ENCODE measurements around the gene TUT1.
"Not testable (repeated sequence)": the region's sequence is repeated elsewhere in the genome, so short reads cannot be mapped to it uniquely, and the experiment has no call there.

The TUT1 gene

DNA sequence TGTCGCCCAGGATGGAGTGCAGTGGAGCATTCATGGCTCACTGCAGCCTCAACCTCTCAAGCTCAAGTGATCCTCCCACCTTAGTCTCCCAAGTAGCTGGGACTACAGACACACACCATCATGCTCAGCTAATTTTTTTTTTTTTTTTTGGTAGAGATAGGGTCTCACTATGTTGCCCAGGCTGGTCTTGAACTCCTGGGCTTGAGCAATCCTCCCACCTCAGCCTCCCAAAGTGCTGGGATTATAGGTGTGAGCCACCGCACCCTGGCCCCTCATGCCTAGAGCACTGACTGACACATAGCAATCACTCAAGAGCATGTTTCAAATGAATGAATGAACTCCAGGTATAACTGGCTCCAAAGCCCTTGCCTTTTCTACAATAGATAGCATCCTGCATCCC lies 40.8 kb downstream of the TUT1 start:
- H3K4me1 ChIP-seq (ENCODE audit: insufficient read depth, low read length) = peaks cover 64% of the 10 kb centered on the region
- H3K27ac ChIP-seq (ENCODE audit: low read depth, low read length) = peak overlapping the region; percentile 3

DNA sequence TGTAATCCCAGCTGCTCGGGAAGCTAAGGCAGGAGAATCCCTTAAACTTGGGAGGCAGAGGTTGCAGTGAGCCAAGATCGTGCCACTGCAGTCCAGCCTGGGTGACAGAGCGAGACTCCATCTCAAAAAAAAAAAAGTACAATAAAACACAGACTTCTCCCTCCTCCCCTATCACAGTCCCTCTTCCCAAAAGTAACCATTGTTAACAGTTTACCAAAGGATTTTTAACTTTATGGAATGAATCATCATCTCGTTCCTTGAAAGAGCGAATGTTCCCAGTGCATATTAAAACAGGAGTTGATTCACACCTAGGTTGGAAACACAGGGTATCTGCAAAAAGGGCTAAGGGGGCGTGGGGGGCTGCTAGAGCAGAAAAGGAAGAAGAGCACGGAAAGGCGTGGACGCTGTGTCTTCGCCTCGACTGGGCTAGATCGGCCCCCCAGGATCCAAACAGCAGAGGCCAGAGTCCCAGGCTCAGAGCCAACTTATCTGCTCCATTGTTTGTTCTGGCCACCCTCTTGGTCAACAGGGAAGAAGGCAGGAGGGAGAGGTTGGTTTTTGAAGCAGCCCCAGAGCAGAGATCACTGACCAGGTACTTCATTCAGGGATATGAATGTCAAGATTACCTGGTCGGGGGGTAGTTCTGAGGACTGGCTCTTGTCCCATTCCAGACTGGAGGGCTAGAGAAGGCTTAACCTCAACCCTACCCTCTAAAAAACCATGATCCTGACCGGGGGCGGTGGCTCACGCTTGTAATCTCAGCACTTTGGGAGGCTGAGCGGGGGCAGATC lies 42.6 kb downstream of the TUT1 start:
- Histone ChIP-seq H3K36me3 (ENCODE audit: insufficient read depth, low read length) (no peaks in the 10 kb centered on the region), H3K27ac (ENCODE audit: low read depth, low read length) (peak overlapping the region; percentile 6), H3K9me3 (ENCODE audit: low read length) (no peaks in the 10 kb centered on the region), H3K9ac (ENCODE audit: low read length) (no peak overlapping the region), H3K4me3 (ENCODE audit: low read depth in 1 of 2, low read length in 2 of 2) (peak overlapping the region in 1 of 2 donors; percentile 99), H3K4me1 (ENCODE audit: insufficient read depth, low read length) (peaks cover 47% of the 10 kb centered on the region), H3K27me3 (ENCODE audit: control insufficient read depth in 1 of 2, insufficient read depth in 2 of 2, low read length in 2 of 2) (no peaks in the 10 kb centered on the region)

More for the DNA sequence above, 40.8 kb downstream of the TUT1 start:
- not testable (repeated sequence) for H3K36me3 ChIP-seq (ENCODE audit: insufficient read depth, low read length); H3K9me3 ChIP-seq (ENCODE audit: low read length); H3K27me3 ChIP-seq (ENCODE audit: control insufficient read depth in 1 of 2, insufficient read depth in 2 of 2, low read length in 2 of 2); H3K4me3 ChIP-seq (ENCODE audit: low read depth in 1 of 2, low read length in 2 of 2); H3K9ac ChIP-seq (ENCODE audit: low read length)

DNA sequence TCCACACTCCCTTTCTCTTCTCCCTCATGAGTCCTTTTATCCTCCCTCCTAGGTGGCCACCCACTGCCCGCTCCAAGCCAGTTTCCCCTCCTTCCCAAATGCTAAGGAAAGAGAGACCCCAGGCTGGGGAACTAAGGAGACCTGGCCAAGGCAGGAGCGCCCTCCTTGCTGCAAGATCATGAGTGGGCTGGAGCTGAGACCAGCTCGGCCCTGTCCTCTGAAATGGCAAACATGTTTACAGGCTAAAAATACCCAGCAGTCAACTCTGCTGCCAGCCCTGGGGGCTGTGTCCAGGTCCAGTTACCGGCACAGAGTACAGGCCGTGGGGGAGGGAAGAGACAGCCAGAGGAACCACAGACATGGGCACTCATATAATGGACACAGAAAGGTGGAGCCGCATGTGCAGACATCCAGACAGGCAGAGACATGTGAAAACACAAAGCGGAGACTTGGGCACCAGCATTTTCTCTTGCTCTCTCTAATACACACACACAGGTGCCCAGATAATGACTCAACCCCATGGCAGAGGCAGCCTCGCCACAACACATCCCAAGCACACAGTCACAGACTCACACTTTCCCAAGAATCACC lies 43.5 kb downstream of the TUT1 start:
- Histone ChIP-seq H3K36me3 (ENCODE audit: insufficient read depth, low read length) (no peaks in the 10 kb centered on the region), H3K4me3 (ENCODE audit: low read depth in 1 of 2, low read length in 2 of 2) (peak overlapping the region; percentile 96 to 99), H3K4me1 (ENCODE audit: insufficient read depth, low read length) (peaks cover 42% of the 10 kb centered on the region), H3K27ac (ENCODE audit: low read depth, low read length) (peak overlapping the region; percentile 98), H3K9ac (ENCODE audit: low read length) (peak overlapping the region; percentile 88), H3K9me3 (ENCODE audit: low read length) (no peaks in the 10 kb centered on the region), H3K27me3 (ENCODE audit: control insufficient read depth in 1 of 2, insufficient read depth in 2 of 2, low read length in 2 of 2) (no peaks in the 10 kb centered on the region)

DNA sequence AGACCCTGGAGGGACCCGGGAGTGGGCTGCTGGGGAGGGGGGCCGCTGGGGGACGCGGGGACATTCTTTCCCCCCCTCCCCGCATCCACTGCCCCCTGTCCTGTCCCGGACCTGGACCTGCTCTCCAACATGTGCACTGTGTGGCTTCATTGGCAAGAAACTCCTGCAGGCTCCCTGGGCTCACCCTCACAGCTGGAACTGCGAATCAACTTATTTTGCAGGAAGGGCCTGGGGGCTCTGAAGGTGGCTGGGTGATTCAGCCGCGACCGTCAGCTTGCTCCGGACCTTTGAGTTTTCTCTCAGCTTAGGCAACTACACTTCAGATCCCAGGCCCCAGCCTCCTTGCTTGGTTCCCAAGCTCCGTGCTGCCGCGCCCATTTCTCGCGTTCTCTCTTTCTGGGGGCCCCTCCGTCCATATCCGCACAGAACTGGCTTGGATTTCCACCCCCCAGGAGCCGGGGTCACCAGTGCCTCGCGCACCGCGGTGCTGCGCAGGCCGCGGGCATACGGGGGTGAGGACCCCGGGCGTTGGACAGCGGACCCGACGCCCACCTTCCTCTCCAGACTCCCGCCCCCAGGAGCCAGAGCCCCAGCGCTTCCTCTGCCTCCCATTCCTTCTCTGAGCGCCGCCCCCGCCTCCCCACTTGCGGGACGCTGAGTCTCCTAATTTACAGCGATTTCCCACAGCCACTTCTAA lies 44.2 kb downstream of the TUT1 start:
- peak overlapping the region; percentile 96 to 99 for H3K4me3 ChIP-seq (ENCODE audit: low read depth in 1 of 2, low read length in 2 of 2)
- H3K4me1 ChIP-seq (ENCODE audit: insufficient read depth, low read length) = peaks cover 41% of the 10 kb centered on the region
- no peaks in the 10 kb centered on the region for H3K9me3 ChIP-seq (ENCODE audit: low read length)
- H3K27me3 ChIP-seq (ENCODE audit: control insufficient read depth in 1 of 2, insufficient read depth in 2 of 2, low read length in 2 of 2) = no peaks in the 10 kb centered on the region
- peak overlapping the region; percentile 98 for H3K27ac ChIP-seq (ENCODE audit: low read depth, low read length)
- H3K36me3 ChIP-seq (ENCODE audit: insufficient read depth, low read length) = no peaks in the 10 kb centered on the region
- peak overlapping the region; percentile 88 for H3K9ac ChIP-seq (ENCODE audit: low read length)

DNA sequence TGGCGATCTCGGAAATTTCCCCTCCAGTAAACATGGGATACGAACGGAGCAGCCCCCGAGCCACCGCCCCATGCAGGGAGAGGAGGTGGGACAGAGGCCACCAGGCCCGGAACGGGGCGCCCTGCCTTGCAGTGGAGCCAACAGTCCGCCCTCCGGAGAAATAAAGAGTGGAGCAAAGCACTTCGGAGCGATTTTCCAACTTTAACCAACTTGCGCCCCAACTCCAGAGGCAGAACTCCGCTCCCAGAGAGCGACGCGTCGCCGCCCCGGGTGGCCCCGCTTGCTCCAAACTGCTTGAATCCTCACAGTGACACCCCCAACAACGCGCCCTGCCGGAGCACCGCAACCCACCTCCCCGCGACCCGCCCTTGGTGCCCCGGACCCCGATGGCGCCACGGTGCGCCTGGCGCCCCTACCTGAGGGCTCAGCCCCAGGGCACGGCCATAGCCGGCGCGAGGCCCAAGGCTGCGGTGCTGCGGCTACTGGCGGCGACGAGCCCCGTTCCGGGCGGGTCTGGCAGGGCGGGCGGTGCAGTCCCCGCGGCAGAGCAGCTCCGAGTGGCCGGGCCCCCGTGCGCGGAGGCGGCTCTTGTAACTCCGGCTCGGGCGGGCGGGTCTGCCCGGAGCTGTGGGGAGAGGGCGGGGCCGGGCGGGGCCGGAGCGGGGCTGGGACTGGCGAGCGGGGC lies 44.9 kb downstream of the TUT1 start, which contains the start of gene AHNAK:
TSS of gene AHNAK (minus strand) at position 563 of the 685 bp plus-strand sequence. CDS start 10,708 bp downstream, outside the sequence.
- Histone ChIP-seq H3K9ac (ENCODE audit: low read length) (peak within 1 kb of the TSS; percentile 95), H3K4me3 (ENCODE audit: low read depth in 1 of 2, low read length in 2 of 2) (peak within 1 kb of the TSS; percentile 96 to 99), H3K4me1 (ENCODE audit: insufficient read depth, low read length) (peaks cover 41% of the 10 kb centered on the region), H3K9me3 (ENCODE audit: low read length) (no peaks in the 10 kb centered on the region), H3K27me3 (ENCODE audit: control insufficient read depth in 1 of 2, insufficient read depth in 2 of 2, low read length in 2 of 2) (no peaks in the 10 kb centered on the region), H3K27ac (ENCODE audit: low read depth, low read length) (peak within 1 kb of the TSS; percentile 98), H3K36me3 (ENCODE audit: insufficient read depth, low read length) (no peaks in the 10 kb centered on the region)

DNA sequence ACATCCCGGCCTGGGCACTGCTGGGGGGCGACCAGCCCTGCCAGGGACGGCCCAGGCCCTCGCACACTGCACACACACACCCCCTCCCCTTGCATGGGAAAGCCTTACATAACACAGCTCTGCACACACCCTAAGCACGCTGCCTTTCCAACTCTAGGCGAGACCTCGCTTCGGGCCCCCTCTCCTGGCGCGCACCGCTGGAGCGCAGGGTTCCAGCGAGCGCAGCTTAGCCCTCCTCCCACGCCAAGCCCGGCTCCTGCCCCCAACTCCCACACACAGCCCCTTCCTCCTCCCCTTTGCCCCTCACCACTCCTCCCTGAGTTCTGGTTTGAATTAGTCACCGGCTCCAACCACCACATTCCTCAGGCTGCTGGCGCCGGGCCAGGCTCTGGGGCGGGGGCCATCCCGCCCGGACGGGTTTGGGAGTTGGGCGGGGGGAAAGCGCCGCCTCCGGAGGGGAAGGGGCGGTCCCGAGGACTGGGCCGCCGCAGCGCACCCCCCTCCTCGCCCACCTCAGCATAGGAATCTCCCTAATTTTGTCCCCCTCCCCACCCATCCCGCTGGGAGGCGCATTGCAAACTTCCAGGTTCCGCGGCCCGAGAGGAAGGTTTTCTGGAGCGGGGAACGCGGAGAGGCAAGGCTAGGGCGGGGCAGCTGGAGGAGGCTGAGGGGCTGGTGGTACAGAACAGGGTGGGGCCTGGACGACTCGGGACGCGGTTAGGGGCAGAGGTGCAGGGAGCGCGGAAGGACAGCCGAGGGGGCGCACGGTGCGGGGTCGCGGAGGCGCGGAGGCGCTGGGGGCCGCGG lies 45.7 kb downstream of the TUT1 start:
- Histone ChIP-seq H3K36me3 (ENCODE audit: insufficient read depth, low read length) (no peaks in the 10 kb centered on the region), H3K9me3 (ENCODE audit: low read length) (no peaks in the 10 kb centered on the region), H3K27ac (ENCODE audit: low read depth, low read length) (peak overlapping the region; percentile 98), H3K4me1 (ENCODE audit: insufficient read depth, low read length) (peaks cover 41% of the 10 kb centered on the region), H3K27me3 (ENCODE audit: control insufficient read depth in 1 of 2, insufficient read depth in 2 of 2, low read length in 2 of 2) (no peaks in the 10 kb centered on the region), H3K9ac (ENCODE audit: low read length) (peak overlapping the region; percentile 95), H3K4me3 (ENCODE audit: low read depth in 1 of 2, low read length in 2 of 2) (peak overlapping the region; percentile 96 to 99)

DNA sequence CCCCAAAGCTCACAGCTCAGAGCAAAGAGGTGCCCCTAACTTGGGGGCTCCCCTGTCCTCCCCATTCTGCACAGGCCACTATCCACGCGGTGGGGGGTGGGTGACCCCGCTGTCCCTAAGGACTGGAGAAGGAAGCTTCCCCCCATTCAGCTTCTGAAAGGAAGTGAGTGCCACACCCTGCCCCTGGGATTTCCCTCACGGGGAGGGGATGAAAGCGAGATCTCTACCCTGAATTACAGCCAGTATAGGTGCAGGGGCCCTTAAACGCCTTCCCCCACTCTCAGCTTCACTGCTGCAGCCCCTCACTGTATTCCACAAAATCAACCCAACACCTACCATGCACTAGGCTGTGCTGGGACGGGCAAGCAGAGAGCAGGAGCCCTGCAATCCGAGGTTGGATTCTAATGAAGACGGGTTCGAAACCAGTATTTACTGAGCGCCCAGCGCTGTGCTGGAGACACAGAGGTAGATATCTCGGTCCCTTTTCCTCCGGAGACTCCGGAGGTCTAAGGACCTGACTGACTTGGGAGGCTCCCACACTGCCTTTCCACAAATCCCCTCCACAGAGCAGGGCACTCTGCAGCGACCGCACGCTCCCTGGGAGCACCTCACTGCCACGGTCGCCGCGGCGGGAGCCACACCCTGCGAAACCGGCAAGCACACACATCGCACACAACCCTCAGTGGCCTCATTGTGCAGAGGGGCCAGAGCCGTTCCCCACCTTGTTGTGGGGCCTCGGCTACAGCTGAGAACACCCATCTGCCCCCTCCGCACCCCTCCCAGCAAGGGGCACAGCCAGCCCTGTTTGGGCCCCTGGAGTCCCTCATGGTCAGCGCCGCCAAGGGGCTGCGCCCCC lies 46.5 kb downstream of the TUT1 start:
- Histone ChIP-seq H3K27ac (ENCODE audit: low read depth, low read length) (peak overlapping the region; percentile 98), H3K36me3 (ENCODE audit: insufficient read depth, low read length) (no peaks in the 10 kb centered on the region), H3K9ac (ENCODE audit: low read length) (peak overlapping the region; percentile 92), H3K4me3 (ENCODE audit: low read depth in 1 of 2, low read length in 2 of 2) (peak overlapping the region; percentile 96 to 99), H3K9me3 (ENCODE audit: low read length) (no peaks in the 10 kb centered on the region), H3K27me3 (ENCODE audit: control insufficient read depth in 1 of 2, insufficient read depth in 2 of 2, low read length in 2 of 2) (no peaks in the 10 kb centered on the region), H3K4me1 (ENCODE audit: insufficient read depth, low read length) (peaks cover 49% of the 10 kb centered on the region)

DNA sequence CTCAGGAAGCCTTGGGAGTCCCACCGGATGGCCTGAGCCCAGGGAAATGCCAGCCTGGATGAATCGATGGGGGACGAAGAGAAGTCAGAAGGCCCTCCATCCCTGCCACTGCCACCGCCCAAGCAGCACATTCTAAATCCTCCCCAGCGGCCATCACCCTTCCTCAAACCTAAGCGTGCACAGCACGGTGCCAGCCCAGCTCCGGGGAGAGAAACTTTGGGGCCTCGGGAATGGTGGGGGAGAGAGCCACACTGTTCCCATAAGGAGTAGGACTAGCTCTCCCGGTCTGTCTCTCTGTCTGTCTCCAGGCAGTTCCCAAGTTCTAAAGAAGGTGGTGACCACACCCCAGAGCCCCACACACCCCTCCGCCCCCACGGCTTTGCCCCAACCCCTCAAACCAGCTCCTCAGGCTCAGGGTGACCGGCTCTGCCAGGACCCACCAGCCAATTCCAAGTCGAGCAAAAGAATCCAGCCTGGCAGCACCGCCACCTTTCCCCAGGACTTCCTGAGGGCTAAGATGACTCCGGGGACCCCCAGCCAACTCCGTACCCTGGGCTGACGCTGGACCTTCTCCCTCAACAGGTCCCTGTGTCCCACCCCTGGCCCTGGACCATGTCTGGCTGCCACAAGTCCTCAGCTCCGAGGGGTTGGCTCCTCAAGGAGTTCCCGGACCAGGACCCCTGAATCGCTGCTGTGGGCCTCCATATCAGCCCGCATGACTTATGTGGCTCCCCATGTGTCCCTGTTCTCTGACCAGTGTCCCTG lies 47.5 kb downstream of the TUT1 start:
- H3K4me3 ChIP-seq (ENCODE audit: low read depth in 1 of 2, low read length in 2 of 2) = peak overlapping the region; percentile 96 to 99

DNA sequence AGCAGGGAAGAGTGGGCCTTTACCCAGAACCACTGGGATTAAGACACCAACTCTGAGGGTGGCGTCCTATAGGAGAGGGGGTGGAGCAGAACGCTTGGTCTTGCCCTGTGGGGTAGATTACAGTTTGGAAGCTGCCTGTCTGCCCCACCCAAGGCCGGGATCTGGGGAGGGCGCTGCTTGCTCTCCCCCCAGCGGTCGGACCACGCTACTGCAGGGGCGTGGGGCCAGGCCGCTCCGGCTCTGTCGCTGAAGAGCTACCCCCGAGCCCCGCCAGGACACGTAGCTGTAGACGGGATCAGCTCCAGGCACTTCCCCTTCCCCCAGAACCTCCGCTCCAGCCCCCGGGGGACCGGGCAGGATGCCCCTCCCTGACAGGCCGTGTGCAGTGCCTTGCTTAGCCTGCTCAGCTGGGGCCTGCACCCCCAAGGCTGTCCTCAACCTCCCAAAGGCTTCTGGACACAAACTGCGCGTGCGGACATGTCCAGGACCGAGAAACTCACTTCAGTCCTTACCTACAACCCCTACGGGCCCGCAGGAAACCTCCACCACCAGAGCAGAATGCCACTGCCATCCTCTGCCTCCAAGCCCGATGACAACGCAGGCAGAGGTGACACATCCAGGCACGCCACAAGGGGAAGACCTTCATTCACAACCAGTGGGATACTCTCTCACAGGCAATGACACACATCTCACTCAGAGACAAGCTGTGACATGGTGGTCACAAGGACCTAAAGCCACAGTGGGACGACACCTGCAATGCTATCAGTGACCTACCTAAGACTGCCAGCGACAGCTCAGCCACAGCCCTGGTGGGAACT lies 48.4 kb downstream of the TUT1 start:
- H3K27ac ChIP-seq (ENCODE audit: low read depth, low read length) = peak overlapping the region; percentile 98
- peak overlapping the region; percentile 96 to 99 for H3K4me3 ChIP-seq (ENCODE audit: low read depth in 1 of 2, low read length in 2 of 2)
- no peaks in the 10 kb centered on the region for H3K9me3 ChIP-seq (ENCODE audit: low read length)
- H3K27me3 ChIP-seq (ENCODE audit: control insufficient read depth in 1 of 2, insufficient read depth in 2 of 2, low read length in 2 of 2) = no peaks in the 10 kb centered on the region
- H3K4me1 ChIP-seq (ENCODE audit: insufficient read depth, low read length) = peaks cover 53% of the 10 kb centered on the region
- peak overlapping the region; percentile 92 for H3K9ac ChIP-seq (ENCODE audit: low read length)
- peaks cover 6% of the 10 kb centered on the region for H3K36me3 ChIP-seq (ENCODE audit: insufficient read depth, low read length)

More for the DNA sequence above, 47.5 kb downstream of the TUT1 start:
- Histone ChIP-seq H3K36me3 (ENCODE audit: insufficient read depth, low read length) (peaks cover 2% of the 10 kb centered on the region), H3K9me3 (ENCODE audit: low read length) (no peaks in the 10 kb centered on the region), H3K27ac (ENCODE audit: low read depth, low read length) (peak overlapping the region; percentile 98), H3K27me3 (ENCODE audit: control insufficient read depth in 1 of 2, insufficient read depth in 2 of 2, low read length in 2 of 2) (no peaks in the 10 kb centered on the region), H3K9ac (ENCODE audit: low read length) (peak overlapping the region; percentile 92), H3K4me1 (ENCODE audit: insufficient read depth, low read length) (peaks cover 53% of the 10 kb centered on the region)
